Glomerular visceral epithelial cell (primary cell): ENCODE results near the gene VPS13C.
A peak's percentile ranks its signal among the peaks of the same experiment; 100 is the strongest.
"Not testable (repeated sequence)": the region's sequence is repeated elsewhere in the genome, so short reads cannot be mapped to it uniquely, and the experiment has no call there.

Experiments
- DNase-seq: peaks from one replicate; pipeline ENCODE4 v3.0.0-alpha.2; 2016; ENCODE audit errors: extremely low spot score

The VPS13C gene

DNA sequence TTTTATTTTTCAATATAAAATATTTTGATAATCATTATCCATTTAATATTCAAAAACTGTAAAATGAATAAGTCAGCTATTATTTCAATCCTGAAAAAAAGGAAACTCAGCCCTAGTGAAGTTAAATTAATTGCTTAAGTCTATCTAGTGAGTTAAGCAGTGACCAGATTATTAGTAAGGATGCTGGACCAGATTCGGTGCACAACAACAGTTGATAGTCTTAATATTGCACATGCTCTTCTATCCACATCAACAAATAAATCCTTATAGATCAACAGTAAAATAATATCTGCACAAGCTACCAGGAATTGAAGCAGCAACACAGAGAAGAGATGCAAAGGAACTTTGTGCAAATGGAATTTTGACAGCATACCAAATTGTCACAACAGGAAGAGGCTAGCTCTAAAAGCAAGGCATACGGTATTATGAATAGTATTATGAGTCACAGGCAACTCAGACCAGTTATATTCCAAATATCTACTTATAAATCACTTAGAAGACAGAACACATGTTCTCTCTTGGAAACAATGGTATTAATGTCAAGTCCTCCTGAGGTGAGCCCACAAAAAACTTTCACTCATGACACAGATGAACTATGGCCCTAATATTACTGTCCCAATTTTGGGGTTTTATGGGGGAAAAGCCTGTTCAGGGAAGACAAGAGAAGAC, 24.9 kb downstream of the VPS13C start:
- peak; percentile 15 for DNase-seq

DNA sequence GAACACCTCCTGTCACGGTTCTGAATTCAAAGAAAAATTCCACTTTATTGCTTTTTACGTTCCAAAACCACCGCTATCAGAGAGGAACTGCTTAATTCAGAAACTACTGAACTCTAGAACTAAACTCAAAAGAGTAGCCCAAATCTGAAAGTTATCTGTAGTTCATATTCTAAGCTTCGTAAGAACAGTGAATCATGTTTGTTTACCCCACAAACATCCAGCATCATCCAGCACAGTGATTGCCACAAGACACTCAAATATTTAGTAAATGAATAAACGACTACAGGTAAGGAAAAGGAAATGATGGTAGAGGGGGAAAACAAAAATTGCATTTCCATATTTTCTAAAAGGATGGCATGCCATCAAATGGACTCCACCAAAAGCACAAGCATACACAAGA, 32.3 kb downstream of the VPS13C start:
- no peak for DNase-seq

DNA sequence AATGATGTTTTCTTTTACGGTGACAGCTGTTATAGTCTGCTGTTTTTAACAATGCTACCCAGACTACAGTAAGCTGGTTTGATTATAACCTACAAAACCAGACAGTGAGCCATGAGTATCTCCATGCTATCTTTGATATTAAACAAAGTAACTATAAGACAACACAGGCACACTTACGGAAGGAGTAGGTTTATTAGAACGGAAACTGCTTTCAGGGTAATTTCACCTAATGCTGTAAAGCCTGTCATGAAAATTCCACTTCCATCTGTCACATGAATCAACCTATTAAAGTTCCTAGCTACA, 33.0 kb downstream of the VPS13C start:
- no peak for DNase-seq

DNA sequence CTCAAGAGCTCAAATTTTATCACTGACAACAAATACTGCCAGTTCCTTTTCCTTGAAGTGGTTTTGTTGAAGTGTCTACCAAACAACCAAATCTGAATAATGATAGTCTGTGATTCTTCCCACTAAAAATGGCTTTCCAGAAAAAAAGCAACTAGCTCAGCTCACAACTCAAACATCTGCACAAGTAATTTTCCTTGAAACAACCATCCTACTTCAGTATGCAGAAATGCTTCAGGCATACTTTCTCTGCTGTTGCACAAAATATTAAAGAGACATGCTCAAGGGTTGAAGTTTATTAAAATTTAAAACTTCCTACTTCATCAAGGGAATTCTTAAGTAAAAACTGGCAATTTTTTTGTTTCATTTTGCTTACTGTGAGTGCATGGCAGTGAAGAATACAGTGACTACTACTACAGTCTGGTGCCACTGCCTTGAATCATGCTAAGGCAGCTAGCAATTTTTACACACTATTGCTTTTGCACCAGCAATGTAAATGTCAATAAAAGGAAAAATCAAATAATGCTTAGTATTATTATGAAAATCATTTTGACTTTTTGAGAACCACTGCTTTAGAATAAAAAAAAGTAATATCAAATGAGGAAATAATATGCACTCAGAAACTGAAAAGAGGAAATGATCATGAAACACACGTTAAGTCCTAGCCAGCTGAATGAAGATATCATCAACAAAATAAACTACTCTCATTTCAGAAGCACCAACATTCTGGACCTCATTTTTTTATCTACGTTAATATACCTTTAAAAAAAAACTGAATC, 33.6 kb downstream of the VPS13C start:
- no peak for DNase-seq

DNA sequence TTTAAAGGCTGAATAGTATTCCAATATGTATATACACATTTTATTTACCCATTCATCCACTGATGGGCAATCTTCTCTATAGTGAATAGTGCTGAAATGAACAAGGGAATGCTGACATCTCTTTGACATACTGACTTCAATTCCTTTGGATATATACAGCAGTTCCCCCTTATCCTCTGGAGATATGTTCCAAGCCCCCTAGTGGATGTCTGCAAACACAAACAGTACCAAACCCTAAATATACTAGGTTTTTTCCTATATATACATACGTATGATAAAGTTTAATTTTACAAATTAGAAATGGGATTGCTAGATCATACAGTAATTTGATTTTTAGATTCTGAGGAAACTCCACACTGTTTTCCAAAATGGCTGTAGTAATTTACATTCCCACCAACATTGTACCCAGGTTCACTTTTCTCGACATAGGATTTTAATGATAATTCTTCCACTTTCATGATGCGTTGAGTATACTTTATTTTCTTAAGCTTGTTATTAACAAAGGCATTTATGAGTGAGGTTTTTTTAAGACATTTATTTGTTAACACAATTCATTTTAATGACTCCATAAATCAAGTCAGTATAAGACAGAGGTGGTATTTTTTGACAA, 38.2 kb downstream of the VPS13C start:
- DNase-seq = no peak

DNA sequence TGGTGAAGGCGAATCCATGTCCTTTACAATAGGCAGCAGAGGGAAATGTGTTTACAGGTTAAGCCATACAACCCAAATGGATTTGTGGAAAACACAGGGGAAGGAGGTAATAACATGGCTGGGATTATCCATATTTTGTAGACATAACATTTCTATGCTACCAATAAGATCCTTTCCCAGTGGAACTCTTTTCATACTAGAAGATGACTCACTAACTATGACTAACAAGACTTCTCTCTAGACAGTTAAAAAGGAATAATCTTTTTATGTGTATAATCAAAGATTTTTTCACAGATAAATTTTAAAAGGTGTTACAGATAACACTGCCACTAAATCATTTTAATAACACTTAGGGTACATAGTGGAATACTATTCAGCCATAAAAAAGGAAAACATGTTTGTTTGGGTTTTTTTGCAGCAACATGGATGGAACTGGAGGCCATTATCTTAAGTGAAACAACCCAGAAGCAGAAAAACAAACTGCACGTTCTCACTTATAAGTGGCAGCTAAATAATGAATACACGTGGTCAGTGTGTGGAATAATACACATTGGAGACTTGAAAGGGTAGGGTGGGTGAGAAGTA, 39.6 kb downstream of the VPS13C start:
- no peak for DNase-seq

DNA sequence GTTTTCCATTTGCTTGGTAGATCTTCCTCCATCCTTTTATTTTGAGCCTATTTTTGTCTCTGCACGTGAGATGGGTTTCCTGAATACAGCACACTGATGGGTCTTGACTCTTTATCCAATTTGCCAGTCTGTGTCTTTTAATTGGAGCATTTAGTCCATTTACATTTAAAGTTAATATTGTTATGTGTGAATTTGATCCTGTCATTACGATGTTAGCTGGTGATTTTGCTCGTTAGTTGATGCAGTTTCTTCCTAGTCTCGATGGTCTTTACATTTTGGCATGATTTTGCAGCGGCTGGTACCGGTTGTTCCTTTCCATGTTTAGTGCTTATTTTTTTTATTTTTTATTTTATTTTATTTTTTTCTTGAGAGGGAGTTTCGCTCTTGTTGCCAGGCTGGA, 54.9 kb downstream of the VPS13C start:
- not testable (repeated sequence) for DNase-seq

DNA sequence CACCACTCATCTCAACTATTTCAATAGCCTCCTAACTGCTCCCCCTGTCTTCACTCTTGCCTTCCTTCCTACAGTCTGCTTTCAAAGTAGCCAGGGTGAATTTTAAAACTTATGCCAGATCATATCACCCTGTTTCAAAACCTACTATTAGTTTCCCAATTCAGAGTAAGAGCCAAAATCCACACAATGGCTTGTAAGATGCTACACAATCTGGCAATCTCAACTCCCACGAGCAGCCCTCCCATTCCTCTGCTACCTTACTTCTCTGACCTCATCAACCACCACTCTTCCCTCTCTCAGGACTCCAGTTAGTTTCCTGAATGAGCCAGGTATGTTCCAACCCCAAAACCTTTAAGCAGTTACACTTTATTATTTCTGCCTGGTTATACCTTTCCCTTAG, 62.5 kb downstream of the VPS13C start:
- no peak for DNase-seq

DNA sequence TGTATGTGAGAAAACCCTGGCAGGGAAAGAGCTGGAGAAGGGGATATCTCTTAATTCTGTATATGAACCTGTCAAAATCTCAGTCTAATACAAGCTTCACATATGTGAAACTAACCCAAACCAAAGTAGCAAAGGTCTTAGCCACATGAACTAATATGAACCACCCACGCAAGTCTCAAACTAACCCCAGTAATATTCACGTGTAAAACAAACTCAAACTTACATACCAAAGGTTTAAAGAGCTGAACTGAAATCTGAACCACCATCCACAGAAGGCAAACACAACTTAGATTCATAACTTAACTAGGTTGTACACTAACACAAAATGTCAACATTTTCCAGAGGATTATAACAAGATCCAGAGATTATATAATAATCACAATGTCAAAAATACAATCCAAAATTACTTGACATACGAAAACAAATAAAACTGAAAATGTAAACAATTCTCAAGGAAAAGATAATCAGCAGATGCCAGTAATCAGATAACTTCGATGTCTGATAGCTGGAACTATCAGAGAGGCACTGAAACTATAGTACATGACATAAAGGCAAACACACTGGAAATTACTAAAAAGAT, 64.1 kb downstream of the VPS13C start:
- no peak for DNase-seq

DNA sequence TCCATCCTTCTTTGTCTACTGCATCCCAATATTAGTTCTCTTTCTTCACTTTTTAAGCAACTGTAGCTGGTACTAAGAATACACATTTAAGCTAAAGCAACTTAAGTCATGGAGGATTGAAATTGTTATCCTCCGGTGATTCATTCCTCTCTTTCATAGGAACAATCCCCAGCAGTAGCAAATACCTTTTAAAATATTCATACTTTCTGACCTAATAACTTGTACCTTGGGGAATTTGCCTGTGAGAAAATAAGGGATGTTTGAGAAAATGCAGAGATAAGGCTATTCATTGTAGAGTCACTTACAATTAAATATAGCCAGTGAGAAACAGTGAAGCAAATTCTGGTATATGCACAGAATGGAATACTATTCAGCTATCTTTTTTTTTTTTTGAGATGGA, 66.0 kb downstream of the VPS13C start:
- no peak for DNase-seq

DNA sequence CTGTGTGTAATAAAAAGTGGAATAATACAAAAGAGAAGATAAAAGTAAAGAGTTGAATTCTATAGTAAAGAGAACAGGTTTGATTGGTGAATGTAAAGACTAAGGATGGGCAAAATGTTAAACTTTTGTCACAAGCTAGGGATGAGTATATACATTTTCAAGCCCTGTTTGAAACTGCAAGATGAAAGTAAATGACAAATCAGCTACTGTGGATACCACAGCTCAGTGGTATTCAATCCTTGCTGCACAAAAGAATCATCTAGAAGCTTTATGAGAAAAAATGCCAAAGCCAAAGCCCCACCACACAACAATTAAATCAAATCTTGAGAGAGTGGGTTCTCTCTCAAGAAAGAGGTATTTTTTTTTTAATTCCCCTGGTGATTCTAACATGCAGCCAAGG, 67.7 kb downstream of the VPS13C start:
- DNase-seq = no peak

DNA sequence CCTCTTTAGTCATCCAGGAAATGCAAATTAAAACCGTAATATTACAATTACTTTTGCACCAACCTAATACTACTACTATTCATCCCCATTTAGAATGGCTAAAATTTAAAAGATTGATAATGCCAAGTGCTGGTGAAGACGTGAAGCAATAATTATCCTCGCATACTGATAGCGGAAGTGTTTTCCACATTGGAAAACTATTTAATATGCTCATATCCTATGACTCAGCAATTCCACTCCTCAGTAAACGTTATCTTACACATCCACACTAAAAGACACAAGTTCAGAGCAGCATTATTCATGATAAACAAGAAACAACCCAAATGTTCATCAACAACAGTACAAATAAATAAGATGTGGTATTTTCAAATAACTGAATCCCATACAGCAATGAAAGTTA, 70.6 kb downstream of the VPS13C start:
- DNase-seq = no peak

DNA sequence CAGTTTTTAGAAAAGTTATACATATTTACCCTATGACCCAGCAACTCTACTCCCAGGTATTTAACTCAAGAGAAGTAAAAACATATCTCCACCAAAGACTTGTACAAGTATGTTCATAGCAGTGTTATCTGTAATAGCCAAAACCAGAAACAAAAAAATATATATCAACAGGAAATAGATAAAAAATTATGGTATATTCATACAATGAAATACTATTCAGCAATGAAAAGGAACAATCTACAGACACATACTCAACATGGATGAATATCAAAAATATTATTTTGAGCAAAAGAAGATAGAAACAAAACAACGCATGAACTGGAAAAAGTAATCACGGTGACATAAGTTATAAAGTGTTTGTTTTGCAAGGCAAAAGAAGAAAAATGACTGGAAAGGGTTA, 72.4 kb downstream of the VPS13C start:
- no peak for DNase-seq

DNA sequence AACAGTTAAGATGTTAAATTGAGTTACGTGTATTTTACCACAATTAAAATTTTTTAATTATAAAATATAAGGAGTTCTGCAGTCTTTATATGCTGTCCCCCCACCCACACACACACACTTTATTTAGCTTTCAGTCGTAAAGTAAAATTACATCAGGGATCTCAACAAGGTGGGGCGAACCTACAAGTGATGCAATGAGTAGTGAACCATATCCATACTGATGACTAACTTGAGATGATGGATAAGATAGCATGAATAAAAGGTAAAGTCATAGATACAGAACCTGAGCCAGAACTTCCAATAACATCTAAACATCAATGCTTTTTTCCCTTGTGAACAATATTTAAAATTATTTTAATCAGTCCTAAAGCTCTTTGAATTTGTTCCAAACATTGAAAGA, 77.2 kb downstream of the VPS13C start:
- no peak for DNase-seq

DNA sequence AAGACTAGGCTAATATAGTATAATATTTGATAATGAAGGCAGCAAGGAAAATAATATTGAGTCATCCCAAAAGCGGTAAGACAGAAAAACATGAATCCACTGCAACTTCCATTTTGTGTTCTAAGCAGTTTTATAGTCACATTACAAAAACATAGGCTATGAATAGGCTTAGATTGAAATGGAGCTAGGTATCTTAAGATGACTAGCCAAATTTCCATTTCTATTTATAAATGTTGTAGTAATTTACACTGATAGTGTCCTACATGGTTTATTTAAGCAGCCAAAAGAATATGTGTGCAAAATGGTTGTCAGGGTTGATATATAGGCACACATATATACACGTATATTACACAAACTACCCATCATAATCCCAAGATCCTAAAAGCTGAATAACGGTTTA, 82.0 kb downstream of the VPS13C start:
- DNase-seq = no peak

DNA sequence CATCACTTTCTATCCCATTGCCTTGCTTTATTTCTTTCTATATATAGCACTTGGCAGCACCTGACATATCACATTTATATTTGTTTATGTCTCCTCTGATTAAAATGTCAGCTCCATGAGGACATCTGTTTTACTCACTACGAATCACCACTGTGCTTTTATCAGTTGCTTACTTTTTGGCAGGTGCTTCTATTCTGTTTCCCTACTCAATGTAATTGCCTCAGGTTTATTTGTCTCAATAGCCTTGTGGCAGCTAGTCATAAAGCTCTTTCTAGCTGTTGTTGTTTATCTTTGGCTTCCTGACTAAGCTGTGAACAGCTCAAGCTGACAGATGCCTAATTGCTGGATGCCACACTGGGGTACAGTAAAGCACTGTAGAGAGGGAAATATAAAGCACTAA, 85.5 kb downstream of the VPS13C start:
- DNase-seq = no peak

DNA sequence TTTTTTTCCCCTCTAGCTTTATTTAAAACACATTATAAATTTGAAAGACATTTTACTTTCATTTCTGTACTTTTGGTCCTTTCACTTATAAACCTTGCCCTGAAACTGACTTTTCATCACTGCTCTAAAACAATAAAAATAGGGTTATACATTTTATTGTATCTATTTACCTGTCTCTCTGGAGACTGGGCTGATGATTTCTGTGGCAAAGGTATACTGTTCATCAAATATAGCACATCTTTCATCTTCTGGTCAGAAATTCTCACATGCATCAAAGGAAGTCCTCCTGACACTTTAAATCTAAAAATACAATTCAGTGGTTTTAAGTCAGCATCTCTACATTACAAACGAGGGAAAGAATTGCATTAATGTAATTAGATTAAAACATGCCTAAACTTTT, 86.1 kb downstream of the VPS13C start:
- DNase-seq = no peak

DNA sequence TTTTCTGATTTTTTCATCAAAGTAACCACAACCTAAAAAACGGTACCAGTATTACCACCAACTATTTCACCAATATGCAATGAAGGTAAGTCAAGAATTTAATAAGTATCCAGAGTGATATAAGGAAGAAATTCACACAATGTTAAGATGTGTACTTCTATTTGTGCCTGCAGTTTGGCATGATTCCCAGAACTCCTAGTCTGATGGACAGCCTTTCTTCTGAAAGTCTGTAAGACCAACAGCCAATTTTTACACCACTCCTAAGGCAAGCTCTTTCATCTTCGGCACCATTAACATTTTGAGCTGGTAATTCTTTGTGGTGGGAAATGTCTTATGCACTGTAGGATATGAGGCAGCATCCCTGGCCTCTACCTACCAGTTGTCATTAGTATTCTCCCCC, 108.3 kb downstream of the VPS13C start:
- no peak for DNase-seq

DNA sequence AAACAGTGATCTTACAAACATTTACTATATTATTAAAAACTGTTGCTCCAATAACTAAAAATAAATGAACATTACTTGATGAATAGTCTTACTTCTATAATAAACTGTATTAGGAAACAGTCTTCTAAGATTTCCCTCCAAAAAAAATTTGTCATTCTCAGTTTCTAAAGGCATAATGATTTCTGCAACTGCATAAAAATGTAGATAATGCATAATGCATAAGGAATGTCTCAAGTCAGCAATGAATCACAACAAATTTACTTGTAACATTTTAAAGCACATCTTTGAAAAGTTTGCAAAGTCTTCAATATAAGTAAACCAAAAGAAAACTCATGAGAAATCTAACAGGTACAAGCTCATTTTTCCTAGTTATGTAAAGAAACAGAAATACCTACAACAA, 113.5 kb downstream of the VPS13C start:
- no peak for DNase-seq

DNA sequence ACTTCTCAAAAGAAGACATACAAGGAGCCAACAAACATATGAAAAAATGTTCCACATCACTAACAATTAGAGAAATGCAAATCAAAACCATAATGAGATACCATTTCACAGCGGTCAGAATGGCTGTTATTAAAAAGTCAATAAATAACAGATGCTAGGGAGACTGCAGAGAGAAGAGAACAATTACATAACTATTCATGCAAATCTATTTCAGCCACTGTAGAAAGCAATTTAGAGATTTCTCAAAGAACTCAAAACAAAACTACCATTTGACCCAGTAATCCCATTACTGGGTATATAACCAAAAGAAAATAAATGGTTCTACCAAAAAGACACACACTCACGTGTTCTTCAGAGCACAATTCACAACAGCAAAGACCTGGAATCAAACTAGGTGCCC, 116.3 kb downstream of the VPS13C start:
- DNase-seq = no peak

DNA sequence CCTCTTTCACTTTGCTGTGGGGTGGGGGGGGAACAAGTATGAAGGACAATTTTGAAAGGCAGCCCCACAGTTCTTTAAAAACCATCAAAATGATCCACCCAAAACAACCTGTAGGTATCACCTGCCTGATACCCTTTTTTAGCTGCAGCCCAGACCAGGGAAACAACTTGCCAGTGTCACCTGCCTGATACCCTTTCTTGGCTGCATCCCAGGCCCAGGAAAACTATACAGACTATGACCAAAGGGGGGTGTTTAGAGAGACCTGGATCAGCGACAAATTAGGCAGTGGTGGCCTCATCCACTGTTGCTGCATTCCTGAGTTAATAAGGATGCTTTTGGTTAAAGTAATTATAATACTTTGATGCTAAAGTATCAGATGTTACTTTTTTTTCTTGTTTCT, 122.0 kb downstream of the VPS13C start:
- DNase-seq = no peak

DNA sequence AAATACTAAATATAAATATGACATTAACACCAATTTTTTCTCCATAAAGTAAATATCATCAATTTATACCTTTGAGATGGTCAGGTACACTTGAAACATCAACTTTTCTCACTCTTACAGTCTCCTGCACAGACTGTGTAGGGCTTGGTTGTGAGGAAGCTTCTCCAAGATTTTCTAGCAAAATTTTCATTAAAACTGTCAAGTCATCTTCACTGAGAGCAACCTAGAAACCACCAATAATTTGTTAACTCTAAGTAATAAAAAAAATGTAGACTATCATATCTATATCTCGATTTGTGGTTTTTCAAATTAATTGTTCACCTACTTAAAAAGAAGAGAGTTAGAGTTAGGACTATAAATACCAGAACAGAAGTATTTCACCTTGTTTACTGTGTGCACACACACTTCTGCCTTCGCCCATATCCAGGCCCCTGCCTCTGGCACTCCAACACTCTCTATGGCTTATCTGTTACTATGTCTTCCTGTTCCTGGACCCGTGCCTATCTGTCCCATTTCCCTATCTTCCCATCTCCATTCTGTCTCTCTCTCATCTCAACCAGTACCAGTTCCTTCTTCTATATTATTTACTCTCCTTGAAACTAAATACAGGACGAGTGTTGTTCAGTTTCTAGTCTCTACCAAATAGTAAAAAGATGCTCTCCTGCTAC, 123.6 kb downstream of the VPS13C start:
- no peak for DNase-seq
